Daoy (cell line): ENCODE results near the gene ORC6. TPM values are rescaled to one million over a fixed set of nuclear protein-coding genes. Genes with fewer than 3 reads are reported as not detected.

Source experiments
- DNase-seq: peaks from one replicate; pipeline ENCODE4 v3.0.0-alpha.2; 2015; ENCODE audit warnings: low read depth
- total RNA-seq: library from RNA; depleted of rRNA; stranded (reverse); fragments of >200 nt; shearing (Covaris generic); gene quantifications from 2 replicates; pipeline ENCODE4 v1.2.3, GENCODE V29; 2014

Gene ORC6
- total RNA-seq, 1 experiment from 2014 or later: 50.6 TPM

DNA sequence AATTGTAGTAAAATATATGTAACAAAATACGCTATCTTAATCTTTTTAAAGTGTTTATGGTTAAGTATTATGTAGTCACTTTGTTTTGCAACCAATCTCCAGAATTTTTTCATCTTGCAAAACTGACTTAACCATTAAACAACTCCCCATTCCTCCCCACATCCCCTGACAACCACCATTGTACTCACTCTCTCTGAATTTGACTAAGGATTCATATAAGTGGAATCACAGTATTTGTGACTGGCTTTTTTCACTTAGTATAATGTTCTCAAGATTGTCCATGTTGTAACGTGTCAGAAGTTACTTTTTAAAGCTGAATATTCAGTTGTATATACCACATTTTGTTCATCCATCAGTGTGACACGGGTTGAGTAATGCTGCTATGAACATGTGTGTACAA is 10.6 kb downstream of the ORC6 start:
- no peak for DNase-seq

DNA sequence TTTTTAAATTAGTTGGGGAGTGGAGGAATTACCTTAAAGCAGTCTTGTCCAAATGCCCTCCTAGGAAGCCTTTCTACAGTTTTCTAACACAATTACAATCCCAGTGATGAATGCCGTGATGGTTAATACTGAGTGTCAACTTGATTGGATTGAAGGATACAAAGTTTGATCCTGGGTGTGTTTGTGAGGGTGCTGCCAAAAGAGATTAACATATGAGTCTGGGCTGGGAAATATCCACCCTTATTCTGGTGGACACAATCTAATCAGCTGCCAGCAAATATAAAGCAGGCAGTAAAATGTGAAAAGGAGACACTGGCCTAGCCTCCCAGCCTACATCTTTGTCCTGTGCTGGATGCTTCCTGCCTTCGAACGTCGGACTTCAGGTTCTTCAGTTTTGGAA is 12.2 kb downstream of the ORC6 start:
- DNase-seq: no peak

DNA sequence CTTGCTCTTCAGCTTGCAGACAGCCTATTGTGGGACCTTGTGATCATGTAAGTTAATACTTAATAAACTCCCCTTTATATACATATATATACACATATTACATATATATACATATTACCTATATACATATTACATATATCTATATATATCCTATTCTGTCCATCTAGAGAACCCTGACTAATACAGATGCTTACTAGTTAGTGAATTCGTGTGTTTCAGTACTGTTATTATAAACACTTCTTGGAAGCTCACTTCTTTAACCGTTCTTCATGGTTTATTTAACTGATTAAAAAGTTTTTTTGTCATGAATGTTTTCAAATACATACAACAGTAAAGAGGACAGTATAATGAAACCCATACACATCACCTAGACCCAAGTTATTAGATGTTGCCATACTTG is 12.6 kb downstream of the ORC6 start:
- DNase-seq: no peak

DNA sequence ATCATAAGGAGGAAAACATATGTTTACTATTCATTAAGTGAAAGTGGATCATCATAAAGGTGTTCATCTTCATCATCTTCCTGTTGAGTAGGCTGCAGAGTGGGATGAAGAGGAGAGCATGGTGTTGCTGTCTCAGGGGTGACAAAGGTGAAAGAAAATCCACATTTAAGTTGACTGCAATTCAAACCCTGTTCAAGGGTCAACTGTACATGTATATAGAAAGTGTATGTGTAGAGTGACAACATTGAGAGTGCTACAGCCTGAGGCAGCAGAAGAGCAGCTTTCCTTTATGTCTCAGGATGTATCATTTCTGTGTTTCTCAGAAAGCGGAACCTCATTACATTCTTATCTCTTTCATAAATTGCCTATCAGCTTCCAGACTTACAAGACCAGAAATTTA is 17.2 kb downstream of the ORC6 start:
- no peak for DNase-seq

DNA sequence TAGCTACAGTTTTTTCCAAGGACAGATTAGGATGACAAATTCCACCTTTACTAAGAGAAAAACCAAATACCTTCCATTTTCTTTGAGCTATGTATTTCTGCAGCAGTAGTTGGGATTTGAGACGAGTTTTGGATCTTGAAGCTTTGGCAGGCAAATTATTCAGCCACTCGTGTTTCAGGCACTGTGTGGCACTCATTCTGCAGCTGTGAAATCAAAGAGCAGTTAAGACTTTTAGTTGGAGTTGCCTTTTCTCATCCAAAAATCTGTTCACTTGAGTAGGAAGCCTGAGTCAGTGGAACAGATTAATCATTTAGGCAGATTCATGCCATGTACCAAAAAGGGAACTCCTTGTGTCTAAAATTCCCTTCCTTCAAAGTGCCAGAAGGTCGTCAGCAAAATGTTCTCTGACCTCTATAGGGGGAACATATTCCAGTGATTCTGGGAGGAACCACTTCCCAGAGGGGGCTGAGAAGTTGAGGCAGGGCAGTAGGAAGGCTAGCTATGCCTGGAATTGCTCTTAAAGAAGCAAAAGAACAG is 20.1 kb downstream of the ORC6 start:
- no peak for DNase-seq

DNA sequence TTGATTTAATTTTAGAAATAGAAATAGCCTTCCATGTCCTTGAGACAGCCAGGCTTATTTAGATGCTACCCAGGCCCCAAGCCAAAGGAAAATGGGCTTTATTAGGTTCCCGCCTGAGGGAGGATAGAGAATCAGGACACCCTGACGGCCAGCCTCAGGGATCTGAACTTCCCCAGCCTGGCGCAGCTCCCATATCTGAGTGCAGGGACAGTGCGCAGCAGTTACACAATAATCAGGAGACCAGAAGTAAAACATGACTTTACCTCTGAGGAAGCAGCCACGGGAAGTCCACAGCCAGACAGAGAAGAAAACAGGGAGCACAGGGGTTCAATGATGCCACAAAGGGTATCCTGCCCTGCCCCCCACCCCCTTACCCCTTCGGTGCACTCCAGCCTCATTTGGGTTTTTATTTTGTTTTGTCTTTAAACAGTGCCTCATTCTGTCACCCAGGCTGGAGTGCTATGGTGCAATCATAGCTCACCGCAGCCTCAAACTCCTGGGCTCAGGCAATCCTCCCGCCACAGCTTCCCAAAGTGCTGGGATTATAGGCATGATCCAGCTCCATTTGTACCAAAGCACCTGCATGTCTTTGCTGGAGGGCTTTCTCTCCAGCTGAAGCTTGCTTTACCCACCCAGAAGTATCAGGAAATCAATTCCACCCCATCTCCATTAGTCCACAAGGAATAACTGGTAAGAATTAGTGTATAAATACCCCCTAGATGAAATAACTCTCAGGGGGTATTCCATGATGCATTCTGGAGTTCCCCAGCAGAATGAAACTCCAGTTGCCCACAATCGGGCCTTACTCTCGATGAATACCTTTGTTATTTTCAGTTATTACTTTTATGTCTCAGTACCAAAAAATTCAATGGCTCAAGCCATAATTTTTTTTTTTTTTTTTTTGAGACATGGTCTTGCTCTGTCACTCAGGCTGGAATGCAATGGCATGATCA is 21.9 kb downstream of the ORC6 start:
- DNase-seq: no peak

DNA sequence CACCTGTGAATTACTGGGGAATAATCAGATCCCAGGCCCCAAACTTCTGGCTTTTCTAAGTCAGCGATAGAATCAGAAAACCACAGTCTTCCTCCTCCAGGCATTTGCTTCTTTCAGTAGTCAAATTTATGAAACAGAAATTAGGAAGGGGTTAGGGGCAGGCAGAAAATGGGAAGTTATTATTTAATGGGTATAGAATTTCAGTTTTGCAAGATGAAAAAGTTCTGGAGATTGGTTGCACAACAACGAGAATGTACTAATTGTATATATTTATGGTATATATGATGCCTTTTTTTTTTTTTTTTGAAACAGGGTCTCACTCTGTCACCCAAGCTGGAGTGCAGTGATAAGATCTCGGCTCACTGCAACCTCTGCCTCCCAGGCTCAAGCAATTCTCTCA is 23.5 kb downstream of the ORC6 start:
- DNase-seq: no peak

DNA sequence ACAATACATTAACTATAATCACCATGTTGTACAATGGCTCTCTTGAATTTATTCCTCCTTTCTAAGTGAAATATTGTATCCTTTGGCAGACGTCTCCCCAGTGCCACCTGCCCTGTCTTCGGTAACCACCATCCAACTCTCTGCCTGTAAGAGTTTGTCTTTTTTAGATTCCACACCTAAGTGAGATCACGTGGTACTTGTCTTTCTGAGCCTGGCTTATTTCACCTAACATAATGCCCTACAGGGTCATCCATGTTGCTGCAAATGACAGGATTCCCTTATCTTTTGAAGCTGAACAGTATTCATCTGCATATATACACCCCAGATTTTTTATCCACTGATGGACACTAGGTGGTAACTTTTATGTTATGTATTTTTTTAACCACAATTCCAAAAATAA is 24.2 kb downstream of the ORC6 start:
- no peak for DNase-seq

DNA sequence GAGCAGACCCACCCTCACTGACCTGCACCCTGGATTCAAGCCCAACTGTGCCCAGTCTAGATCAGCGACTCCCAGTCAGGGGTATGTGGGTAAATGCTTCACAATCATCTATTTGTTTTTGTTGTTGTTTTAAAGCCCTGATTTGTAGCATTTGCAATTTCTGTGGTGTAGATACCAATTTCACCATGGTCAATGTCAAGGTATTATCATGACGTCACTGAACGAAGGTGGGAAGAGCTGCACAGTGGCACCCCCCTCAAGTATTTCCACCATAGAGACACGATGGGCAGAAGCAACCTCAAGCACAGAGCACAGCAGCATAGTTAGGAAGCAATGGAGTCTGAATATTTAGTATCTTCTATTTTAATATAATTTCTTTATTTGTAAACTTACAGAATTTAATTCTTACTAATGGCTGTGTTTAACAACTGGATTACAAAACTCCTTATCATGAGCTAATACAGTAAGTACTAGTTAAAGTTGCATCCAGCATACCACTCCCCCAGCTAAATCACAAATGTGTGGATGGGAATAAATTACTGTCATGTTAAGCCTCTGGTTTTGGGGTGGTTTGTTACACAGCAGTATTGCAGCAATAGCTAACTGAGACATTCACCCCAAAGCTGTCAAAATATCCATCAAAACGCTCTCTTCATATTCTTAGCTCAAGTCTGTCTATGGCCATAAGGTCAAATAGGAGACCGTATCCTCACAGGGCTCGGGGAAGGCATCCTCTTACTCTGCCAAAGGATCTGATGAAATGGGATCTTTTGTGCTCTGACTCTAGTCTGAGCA is 25.5 kb downstream of the ORC6 start:
- DNase-seq: no peak

DNA sequence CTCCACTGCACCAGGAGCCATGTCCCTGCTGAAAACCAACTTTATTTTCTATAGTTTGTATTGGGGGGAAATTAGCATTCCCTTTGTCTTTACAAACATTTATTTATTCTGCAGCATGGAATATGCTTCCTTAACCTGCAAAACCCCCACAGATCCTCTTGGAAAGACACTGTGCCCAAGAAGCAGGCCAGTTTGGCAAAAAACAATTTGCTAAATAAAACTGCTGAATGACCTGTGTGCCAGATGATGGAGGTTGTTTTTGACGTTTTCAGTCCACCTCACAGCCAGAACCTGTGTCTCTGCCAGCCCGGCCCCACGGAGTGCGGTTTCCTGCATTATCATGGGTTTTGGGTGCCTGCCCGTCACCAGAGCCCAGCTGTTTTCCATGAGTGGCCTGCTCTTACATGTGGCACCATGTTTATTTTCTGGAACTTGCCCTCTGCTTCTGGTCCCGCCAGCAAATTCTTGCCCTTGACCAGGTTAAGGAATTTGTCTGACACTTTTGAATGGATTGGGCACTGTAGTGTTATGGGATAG is 26.4 kb downstream of the ORC6 start:
- DNase-seq: peak; percentile 19

DNA sequence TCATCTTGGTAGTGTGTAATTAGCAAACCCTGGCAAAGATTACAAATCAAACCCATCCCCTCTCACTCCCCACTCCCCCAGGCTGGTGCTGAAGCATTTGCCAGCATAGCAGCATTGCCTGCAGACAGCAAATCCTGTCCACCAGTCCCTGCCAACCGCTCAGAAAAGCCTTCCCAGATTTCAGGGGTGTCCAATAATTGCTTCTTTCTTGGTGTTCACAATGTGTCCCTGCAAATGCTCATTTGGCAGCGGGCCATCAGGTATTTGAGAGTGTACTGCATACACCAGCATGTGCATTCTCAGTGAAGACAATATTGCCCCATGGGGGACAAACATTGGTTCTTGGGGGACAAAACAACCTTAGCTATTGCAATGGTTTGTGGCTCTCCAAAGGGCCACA is 28.2 kb downstream of the ORC6 start:
- DNase-seq: no peak

DNA sequence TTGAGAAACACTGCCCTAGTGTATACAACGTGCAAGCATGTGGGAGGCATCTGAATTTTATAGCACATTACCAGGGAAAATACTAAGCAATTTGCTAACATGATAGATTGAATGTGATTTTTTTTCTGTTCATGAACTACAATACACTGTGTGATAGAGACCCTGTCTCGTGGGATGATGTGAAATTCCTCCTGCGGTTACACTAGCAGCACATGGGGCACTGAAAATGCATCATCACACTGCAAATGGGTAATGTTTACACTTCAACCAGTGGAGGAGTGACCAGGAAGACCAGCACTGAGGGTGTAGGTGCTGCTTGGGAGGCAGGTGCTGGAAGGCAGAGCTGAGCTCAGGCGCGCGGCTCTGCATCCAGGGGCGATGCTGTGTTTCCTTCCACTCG is 28.8 kb downstream of the ORC6 start:
- DNase-seq: no peak

DNA sequence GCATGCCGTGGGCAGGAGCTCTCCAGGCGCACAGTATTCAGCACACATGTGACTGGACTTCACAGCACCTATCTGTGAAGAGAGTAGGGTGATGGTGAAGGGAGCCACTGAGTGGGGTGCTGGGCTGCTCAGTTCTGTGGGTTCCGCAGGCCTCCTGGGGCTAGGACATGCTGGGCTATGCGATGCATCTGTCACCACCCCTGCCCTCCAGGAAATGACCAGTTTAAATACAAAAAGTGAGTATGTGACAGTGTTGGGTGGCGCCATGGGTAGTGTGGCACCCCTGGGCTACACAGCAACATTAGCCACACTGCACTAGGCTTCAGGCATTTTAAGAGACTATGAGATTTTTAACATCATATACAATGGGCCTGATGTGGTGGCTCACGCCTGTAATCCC is 30.1 kb downstream of the ORC6 start:
- DNase-seq: no peak

DNA sequence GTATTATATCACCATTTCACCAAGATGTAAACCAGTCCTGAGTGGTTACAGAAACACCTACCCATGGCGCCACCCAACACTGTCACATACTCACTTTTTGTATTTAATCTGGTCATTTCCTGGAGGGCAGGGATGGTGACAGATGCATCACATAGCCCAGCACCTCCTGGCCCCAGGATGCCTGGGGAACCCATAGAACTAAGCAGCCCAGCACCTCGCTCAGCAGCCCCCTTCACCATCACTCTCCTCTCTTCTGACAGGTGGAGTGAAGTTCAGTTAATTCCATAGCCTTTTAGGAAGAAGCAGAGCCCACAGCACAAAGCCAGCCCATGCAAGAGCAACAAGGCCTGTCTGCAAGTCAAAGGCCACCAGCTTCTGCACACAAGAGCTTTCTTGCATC is 31.2 kb downstream of the ORC6 start:
- no peak for DNase-seq

DNA sequence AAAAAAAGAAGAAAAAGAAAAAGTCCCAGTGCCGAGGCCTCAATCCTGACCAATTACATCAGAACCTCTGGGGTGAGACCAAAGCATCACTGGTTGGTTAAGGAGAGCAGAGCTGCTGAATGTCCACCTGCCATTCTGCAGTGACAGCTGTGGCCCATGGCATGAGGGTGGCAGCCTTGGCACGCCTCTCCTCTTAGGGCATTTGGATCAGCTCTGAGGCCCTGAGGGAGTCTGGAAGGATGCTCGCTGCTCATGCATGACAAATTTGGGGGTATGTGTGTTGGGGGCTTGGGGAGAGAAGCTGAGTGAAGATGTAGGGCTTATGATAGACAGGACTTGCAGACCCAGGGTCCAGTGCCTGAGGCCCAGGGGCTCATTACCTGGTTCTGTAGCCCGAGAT is 32.4 kb downstream of the ORC6 start:
- DNase-seq: no peak

DNA sequence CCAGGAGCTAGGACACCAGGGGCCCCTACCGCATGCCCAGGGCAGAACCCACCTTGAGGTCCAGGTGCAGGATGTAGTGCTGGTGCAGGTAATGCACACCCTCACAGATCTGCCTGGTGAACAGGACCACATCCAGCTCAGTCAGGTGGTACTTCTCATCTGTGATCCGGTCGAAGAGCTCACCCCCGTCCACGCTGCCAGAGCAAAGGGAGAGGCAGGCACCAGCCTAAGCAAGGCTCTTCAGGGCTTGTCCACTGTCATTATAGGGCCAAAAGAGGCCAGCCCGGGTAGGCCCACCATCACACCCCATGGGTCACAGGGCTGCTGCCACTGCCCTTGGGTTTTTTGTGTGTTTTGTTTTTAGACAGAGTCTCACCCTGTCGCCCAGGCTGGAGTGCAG is 37.7 kb downstream of the ORC6 start:
- no peak for DNase-seq

DNA sequence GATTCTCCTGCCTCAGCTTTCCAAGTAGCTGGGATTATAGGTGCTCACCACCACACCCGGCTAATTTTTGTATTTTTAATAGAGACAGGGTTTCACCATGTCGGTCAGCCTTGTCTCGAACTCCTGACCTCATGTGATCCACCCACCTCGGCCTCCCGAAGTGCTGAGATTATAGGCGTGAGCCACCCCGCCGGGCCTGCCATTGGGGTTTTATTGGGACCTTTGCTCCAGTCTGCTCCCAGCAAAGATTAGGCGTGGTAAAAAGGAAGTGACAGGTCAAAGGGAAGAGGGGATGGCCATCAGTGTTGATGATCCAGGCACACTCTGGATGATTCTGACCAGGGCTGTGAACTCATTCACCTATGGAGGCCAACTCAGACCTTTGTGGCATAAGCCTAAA is 38.2 kb downstream of the ORC6 start:
- no peak for DNase-seq

DNA sequence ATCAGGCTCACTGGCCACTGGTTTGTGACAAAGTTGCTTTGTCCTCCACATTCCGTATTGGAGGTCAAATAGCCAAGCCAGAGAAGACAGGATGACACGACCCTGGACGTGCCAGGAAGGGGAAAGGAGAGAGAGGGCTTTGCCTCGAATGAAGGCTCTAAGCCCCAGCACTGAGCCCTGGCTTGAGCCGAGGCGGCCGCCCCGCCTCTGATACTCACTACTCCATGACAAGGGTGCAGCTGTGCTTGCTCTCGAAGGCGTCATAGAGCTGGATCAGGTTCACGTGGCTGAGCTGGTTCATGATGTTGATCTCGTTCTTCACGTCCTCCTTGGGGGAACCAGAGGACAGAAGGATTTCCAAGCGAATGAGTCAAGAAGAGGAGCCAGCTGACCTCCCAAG is 39.3 kb downstream of the ORC6 start:
- no peak for DNase-seq

DNA sequence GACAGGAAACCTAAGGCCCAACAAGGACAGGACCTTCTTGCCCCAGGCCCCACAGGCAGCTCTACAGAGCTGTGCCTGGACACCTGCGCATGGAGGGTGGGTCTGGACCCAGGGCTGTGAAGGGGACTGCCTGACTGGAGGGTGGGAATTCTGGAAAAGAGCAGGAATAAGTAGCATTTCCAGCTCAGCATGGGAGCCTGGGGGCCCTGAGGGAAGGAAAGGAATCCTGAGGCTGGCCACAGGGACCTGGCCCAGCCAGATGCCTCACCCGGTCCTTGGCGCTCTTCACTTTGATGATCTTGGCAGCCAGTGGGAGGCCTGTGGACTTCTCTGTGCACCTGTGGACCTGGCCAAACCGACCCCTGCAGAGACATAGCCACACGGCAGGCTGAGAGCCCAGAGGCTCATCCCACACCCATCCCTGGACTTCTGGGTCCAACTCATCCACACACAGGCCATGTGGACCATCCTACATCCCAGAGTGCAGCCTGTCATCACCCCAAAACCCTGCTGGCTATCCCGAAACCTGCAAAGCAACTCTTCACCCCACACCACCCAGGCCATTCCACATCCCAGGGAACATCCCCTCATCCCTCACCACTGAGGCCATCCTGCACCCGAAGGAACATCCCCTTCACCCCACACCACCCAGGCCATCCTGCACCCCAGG is 40.0 kb downstream of the ORC6 start:
- no peak for DNase-seq

DNA sequence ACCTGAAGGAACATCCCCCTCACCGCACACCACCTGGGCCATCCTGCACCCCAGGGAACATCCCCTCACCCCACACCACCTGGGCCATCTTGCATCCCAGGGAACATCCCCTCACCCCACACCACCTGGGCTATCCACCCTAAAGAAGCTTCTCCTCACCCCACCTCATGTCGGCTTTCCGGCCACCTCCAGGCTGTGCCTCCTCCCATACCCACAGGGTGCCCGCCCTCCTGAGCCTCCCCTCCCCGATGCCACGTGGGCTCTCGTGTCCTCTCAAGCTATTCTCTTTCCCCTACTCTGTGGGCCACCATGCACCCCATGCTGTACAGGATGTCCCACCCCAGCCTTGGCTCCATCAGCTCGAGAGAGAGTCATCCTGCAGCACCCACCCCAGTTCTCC is 40.7 kb downstream of the ORC6 start:
- DNase-seq: no peak

DNA sequence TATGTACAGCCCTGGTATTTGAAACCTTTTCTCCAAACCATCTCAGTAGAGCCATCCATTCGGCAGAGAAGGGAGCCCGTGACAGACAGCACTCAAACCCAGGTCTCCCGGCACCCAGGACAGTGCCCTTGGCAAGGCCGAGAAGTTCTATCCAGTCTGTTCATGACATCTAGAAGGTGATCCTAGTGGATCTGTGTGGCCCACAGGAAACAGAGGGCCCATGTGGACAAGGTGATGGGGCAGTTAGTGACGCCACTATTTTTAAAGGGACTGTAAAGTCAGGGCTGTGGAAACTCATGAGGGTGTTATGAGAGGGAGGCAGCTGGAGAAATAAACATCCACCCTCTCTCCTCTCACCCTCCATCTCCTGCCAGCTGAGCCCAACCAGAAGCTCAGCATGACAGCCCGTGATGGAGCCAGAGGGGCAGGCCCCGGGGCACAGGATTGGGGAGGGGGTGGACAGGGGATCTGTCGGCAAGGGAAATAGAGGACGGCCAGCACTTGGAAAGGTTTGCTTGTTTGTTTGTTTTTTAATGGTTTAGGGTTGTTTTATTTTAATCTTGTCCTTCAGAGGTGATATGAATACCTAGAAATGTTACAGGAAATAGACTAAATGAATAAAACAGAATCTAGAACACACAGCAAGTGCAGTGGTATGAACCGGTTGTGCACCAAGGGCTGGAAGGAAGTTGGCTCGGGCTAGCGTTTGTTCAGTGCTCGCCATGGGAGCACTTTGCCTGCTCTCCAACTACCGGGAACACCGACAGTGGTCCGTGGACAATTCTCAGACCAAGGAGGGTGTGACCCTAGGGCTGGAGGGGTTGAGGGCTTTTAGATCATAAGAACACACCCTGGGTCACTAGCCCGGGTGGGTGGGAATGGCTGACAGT is 41.6 kb downstream of the ORC6 start:
- no peak for DNase-seq
